Measurements from ENCODE around the gene PRR18.

Gene PRR18

DNA sequence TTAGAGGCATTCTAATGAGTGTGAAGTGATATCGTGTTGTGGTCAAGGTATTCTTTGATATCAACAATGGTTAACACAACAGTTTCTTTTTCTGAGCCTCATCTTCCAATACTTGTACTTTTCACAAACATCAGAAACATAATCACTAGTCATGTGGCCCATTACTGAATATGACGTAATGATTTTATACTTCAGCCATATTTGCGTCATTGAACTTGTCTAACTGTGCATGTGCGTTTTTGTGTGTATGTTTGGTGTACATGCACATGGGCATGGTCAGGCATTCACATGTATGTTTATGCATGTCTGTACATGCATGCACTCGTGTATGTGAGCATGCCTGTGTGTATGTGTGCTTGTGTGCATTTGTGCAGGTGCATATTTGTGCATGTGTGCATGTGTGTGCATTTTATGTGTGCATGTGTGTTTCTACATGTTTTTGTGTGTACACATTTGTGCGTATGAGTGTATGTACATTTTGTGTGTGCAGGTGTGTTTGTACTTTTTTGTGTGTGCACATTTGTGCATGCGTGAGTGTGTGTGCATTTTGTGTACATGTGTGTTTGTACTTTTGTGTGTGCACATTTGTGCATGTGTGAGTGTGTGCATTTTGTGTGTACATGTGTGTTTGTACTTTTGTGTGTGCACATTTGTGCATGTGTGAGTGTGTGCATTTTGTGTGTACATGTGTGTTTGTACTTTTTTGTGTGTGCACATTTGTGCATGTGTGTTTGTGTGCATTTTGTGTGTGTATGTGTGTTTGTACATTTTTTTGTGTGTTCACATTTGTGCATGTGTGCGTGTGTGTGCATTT, 29.4 kb downstream of the PRR18 start:
- in situ Hi-C loops (cut with HindIII; ENCODE audit: low sequenced_read_pairs), result no loop called here

DNA sequence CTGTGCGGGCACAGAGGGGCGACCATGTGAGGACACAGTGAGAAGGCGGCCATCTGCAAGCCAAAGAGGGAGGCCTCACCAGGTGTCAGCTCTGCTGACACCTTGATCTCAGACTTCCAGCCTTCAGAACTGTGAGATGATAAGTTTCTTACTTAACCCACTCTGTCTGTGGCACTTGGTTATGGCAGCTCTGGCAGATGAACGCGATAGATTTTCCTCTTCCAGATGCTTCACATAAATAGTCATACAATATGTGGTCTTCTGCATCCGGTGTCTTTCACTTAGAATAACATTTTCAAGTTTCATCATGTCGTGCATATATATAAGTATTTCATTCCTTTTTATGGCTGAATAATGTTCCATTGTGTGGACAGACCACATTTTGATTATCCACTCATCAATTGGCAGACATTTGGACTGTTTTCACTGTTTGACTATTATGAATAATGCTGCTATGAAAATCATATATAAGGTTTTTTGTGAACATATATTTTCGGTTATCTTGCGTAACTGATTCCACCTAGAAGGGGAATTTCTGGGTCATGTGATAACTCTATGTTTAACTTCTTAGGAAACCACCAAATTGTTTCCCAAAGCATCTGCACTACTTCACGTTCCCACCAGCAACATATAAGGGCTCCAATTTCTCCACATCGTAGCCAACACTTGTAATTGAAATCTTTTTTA, 30.2 kb downstream of the PRR18 start:
- in situ Hi-C loops (cut with HindIII; ENCODE audit: low sequenced_read_pairs), result no loop called here

GRCh38 chr6:166277018-166277417, 31.2 kb downstream of the PRR18 start:
- in situ Hi-C loops (cut with HindIII; ENCODE audit: low sequenced_read_pairs), result no loop called here

GRCh38 chr6:166275714-166276166, 32.5 kb downstream of the PRR18 start:
- in situ Hi-C loops (cut with HindIII; ENCODE audit: low sequenced_read_pairs), result no loop called here

DNA sequence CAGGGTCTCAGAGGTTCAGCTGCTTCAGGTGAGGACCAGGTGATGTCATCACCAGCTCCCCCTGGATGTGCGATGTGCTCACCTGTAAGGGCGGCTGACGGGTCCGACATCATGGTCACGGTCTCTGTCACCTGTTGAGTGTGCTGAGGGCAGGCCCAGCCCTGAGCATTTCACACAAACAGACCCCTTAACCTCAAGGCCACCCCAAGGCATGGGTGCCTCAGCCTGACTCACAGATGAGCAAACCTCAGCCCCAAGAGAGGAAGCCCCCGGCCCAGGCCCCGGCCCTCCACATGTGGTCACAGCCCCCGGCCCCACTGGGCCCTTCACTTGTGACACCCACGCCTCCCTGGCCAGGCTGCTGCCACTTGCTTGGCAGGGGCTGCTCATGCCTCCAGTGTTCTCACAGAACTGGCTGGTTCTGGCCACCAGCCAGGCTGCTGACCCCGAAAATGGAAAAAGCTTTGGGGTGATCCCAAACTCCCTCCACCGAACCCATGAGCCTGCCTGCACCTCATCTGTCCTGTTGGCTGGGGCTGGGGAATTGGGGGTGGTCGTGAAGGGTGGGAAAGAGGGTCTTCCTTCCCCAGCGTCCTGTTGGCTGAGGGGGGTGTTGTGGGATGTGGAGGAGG, 33.3 kb downstream of the PRR18 start:
- in situ Hi-C loops (cut with HindIII; ENCODE audit: low sequenced_read_pairs), result no loop called here

- in situ Hi-C loops (cut with HindIII; ENCODE audit: low sequenced_read_pairs), result no loop called here
Measured at GRCh38 chr6:166274163-166274562, 34.0 kb downstream of the PRR18 start.

DNA sequence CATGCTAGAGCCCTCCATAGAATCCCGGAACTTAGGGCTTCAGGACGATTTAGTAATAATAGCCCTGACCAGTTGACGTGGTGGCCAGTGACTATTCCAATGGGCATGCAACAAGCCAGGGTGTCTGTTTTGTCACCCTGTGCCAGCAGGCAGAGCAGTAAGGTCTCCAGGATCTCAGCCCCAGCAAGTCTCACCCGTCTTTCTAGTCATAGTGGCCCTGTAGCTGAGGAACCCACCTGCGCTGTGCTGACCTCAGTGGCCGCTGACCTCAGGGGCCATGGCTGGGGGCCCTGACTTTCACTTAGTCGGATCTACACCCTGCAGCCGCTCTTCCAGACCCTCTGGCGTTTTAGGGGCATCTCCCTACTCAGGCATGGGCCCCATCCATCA, 36.8 kb downstream of the PRR18 start:
- in situ Hi-C loops (cut with HindIII; ENCODE audit: low sequenced_read_pairs), result no loop called here

- in situ Hi-C loops (cut with HindIII; ENCODE audit: low sequenced_read_pairs), result no loop called here
Measured at GRCh38 chr6:166270706-166271375, 37.4 kb downstream of the PRR18 start.

GRCh38 chr6:166269301-166270039, 38.7 kb downstream of the PRR18 start:
- in situ Hi-C loops (cut with HindIII; ENCODE audit: low sequenced_read_pairs), result no loop called here

DNA sequence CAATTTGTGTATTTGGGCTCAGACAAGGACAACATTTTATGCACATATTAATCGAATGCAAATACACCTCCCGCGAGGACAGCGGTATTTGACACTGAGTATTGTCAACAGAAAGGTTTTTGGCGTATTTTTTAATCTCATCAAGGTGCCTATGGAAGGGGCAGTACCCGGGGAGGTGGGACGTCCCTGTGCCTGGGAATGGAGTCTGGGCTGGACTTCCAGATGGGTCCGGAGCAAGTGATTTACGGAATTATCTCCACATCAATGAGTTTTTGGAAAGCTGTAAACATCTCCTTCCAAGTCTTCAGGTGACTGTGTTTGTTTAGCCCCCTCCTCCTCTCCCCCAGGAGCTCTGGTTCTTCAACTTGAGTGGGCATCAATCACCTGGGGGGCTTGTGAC, 39.8 kb downstream of the PRR18 start:
- in situ Hi-C loops (cut with HindIII; ENCODE audit: low sequenced_read_pairs), result no loop called here

GRCh38 chr6:166267526-166267925, 40.7 kb downstream of the PRR18 start:
- in situ Hi-C loops (cut with HindIII; ENCODE audit: low sequenced_read_pairs), result no loop called here

GRCh38 chr6:166266336-166266735, 41.9 kb downstream of the PRR18 start:
- in situ Hi-C loops (cut with HindIII; ENCODE audit: low sequenced_read_pairs), result no loop called here

DNA sequence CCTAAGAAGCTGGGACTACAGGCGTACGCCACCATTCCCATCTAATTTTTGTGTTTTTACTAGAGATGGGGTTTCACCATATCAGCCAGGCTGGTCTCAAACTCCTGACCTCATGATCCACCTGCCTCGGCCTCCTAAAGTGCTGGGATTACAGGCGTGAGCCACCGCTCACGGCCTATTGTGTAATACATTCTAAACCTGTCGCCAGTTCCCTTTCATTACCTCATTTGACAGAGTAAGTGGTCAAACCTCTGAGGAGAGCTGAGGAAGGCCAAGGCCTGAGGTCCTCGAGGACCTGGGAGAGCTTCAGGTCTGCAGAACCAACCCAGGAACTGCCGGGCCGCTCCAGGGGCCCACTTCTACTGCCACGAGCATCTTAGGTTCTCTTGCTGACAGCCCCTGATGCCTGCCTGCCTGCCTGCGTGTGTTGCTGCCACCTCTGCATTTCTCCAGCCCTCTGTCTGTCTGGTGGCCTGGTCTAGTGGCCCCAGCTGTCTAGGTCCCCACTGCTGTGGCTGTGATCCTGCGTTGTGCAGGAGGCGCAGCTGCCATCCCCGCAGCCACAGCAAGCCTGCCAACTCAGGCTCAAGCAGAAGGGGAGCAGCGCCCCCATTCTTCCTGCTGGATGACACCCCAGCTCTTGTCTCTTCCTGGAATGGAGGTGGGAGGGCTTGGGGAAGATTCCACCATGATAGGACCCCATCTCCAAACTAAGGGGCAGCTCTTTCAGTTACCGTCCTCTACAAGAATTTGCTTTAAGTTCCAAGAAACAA, 45.3 kb downstream of the PRR18 start:
- in situ Hi-C loops (cut with HindIII; ENCODE audit: low sequenced_read_pairs), result no loop called here

DNA sequence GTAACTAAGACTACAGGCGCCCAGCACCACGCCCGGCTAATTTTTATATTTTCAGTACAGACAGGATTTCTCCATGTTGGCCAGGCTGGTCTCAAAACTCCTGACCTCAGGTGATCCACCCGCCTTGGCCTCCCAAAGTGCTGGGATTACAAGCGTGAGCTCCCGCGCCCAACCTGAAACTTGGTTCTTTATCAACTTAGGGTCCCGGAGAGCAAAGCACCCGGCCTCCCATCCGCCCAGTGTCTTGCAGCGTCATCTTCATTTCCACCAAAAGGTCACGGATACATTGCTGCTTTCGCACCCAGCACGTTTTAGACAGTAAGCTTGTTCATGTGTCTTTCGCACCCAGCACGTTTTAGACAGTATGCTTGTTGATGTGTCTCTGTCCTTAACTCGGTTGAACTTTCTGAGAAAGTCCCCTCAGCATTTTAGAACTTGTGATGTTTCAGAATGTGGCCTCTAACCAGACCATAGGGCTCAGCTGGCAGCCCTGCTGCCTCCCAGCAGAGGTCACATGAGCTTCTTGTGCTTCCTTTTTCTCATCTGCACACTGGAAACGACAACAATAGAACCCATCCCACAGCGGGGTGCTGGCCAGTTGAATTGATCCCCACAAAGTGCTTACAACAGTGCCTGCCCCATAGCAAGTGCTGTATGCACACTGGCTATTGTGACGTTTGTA, 48.8 kb downstream of the PRR18 start:
- in situ Hi-C loops (cut with HindIII; ENCODE audit: low sequenced_read_pairs), result no loop called here

DNA sequence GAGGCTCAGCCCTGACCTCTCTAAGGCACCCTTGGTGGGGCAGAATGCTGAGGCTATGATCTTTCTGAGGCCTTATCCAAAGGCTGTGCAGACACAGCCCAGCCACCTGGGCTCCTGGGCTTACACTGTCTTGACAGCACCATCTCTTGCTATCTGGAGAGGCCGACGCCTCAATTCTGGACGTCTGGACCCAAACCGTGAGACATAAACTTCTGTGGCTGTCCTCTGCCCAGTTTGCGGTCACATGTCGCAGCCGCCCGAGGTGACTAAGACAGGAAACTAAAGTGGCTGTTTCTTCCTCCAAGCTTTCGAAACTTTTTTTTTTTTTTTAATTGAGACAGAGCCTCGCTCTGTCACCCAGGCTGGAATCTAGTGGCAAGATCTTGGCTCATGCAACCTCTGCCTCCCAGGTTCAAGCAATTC, 49.3 kb downstream of the PRR18 start:
- in situ Hi-C loops (cut with HindIII; ENCODE audit: low sequenced_read_pairs), result no loop called here

GRCh38 chr6:166257911-166258318, 50.3 kb downstream of the PRR18 start:
- in situ Hi-C loops (cut with HindIII; ENCODE audit: low sequenced_read_pairs), result no loop called here
